ENCODE data around the gene EDA.

- TF ChIP-seq POLR2AphosphoS5 (IDR thresholded peaks at IDR 0.05): no peak
- no peak for TF ChIP-seq CTCF (IDR thresholded peaks at IDR 0.05)
- no peak for TF ChIP-seq POLR2A (IDR thresholded peaks at IDR 0.05)
These were observed 303.8 kb downstream of the EDA start for GRCh38 chrX:69919749-69920148.
